GM12878 (cell line): ENCODE results near the gene GAD2. TPM values are rescaled to one million over a fixed set of nuclear protein-coding genes. Genes with fewer than 3 reads are reported as not detected.

Experiments
- ATAC-seq: fragments of 200-7000 bp; cut with Tn5 transposase; 3 replicates; pipeline ENCODE4 v1.9.1; 2020; ENCODE audit warnings: mild to moderate bottlenecking, moderate library complexity
- BruUV-seq: library from RNA; stranded (reverse); fragments of 400-500 nt; replicated peaks from 2 replicates; lab custom pipeline; 2021; lab: Mats Ljungman, UMichigan
- CTCF ChIA-PET: fragments of 300-600 bp; sonication (Branson Sonifier 250); formaldehyde crosslinking; extraction: SDS; loops from one replicate; lab custom pipeline; 2021; ENCODE audit warnings: inconsistent platforms; lab: Yijun Ruan, JAX
- POLR2A ChIA-PET: fragments of 350-600 bp; formaldehyde crosslinking; extraction: SDS; loops from one replicate; lab custom pipeline; 2021; ENCODE audit warnings: inconsistent platforms; lab: Charles Lee
- RAD21 ChIA-PET: fragments of 300-600 bp; sonication (Branson Sonifier 250); formaldehyde crosslinking; loops from one replicate; lab custom pipeline; 2023; ENCODE audit warnings: antibody characterized with exemption; ENCODE audit not compliant: unreplicated experiment; lab: Charles Lee
- SMC1A ChIA-PET: fragments of 300-600 bp; sonication (Branson Sonifier 250); formaldehyde crosslinking; loops from one replicate; lab custom pipeline; 2023; ENCODE audit not compliant: unreplicated experiment, uncharacterized antibody; lab: Charles Lee
- DNase-seq: peaks from one replicate; pipeline ENCODE4 v3.0.0-alpha.2; 2011; ENCODE audit warnings: low read depth, low spot score
- FAIRE-seq: peaks from 3 replicates; lab custom pipeline; 2011; peaks lifted over from hg19 to GRCh38; lab: Jason Lieb, UNC
- H2AFZ ChIP-seq: 2 replicates; pipeline ENCODE4 v1.6.0; 2011; ENCODE audit warnings: low read depth, low read length, control low read depth; ENCODE audit not compliant: control insufficient read depth
- H3K27ac ChIP-seq: 2 replicates; pipeline ENCODE4 v1.5.1; 2011; ENCODE audit warnings: control low read depth; ENCODE audit not compliant: control insufficient read depth, insufficient read depth
- H3K27me3 ChIP-seq, 2 experiments: replicated peaks in 1 of 2; 2 replicates each; pipeline versions ENCODE4 v1.6.0 to v1.6.1; 2011; ENCODE audit warnings: low read length in 1 of 2; ENCODE audit not compliant: control insufficient read depth in 2 of 2, insufficient read depth in 2 of 2
- H3K36me3 ChIP-seq, 2 experiments: 2 replicates each; pipeline ENCODE4 v1.5.1; 2011; ENCODE audit warnings: low read length in 1 of 2; ENCODE audit not compliant: control insufficient read depth in 2 of 2, insufficient read depth in 2 of 2
- H3K4me1 ChIP-seq: 2 replicates; pipeline ENCODE4 v1.6.1; 2011; ENCODE audit warnings: mild to moderate bottlenecking, low read length, moderate library complexity, mixed read lengths; ENCODE audit not compliant: control insufficient read depth, insufficient read depth
- H3K4me2 ChIP-seq: 2 replicates; pipeline ENCODE4 v1.6.0; 2011; ENCODE audit warnings: control low read depth; ENCODE audit not compliant: control insufficient read depth, insufficient read depth
- H3K4me3 ChIP-seq: fragments of 200-600 bp; sonication (generic); 2 replicates; pipeline ENCODE4 v1.5.1; 2016
- H3K79me2 ChIP-seq: 2 replicates; pipeline ENCODE4 v1.6.0; 2011; ENCODE audit warnings: low read length; ENCODE audit not compliant: control insufficient read depth, insufficient read depth
- H3K9ac ChIP-seq: 2 replicates; pipeline ENCODE4 v1.8.0; 2011; ENCODE audit warnings: low read length, control low read depth, mixed read lengths; ENCODE audit not compliant: control insufficient read depth, insufficient read depth
- H3K9me3 ChIP-seq: replicated peaks from 3 replicates; pipeline ENCODE4 v1.5.1; 2011; ENCODE audit warnings: mild to moderate bottlenecking, low read length; ENCODE audit not compliant: control insufficient read depth, insufficient read depth
- H4K20me1 ChIP-seq: 2 replicates; pipeline ENCODE4 v1.6.0; 2011; ENCODE audit not compliant: control insufficient read depth, insufficient read depth
- RAD21 ChIP-seq: IDR thresholded peaks from 2 replicates; pipeline ENCODE4 v1.6.1; 2011; ENCODE audit warnings: mild to moderate bottlenecking, low read depth, low read length, moderate library complexity; ENCODE audit not compliant: insufficient read depth
- SIX5 ChIP-seq: IDR thresholded peaks from 2 replicates; pipeline ENCODE4 v1.6.1; 2011; ENCODE audit warnings: mild to moderate bottlenecking, low read depth, low read length, moderate library complexity; ENCODE audit not compliant: severe bottlenecking
- WGBS: methylation state at CpG from one replicate; pipeline ENCODE4 v1.1.6; 2016; ENCODE audit warnings: low lambda C conversion rate; ENCODE audit not compliant: insufficient replicate concordance, insufficient coverage; ENCODE audit errors: missing lambda C conversion rate; 5-methylcytosine and 5-hydroxymethylcytosine counted together
- in situ Hi-C: fragments of 300-500 bp; cut with MboI; formaldehyde crosslinking; loops from 9 replicates; pipeline ENCODE4 v1.14.3; 2018; ENCODE audit warnings: mixed read lengths
- intact Hi-C: fragments of 100-400 bp; cut with micrococcal nuclease; formaldehyde crosslinking; loops from one replicate; pipeline ENCODE4 v1.14.2; 2022; ENCODE audit not compliant: unreplicated experiment
- polyA plus RNA-seq, 11 experiments: library from polyadenylated mRNA; depleted of rRNA in 4 of 11; unstranded in 6 of 11; stranded (reverse) in 5 of 11; fragments of >200 nt; fragmentation: Nextera tagmentation in 4 of 11; fragmentation: Illumina TruSeq in 1 of 11; extraction: Ambion mirVana in 4 of 11; extraction: Trizol in 1 of 11; gene quantifications; 1 replicate in 1 of 11; 2 replicates in 10 of 11; pipeline versions ENCODE4 v1.2.1 to v1.2.3, GENCODE V29; 2011 to 2016; ENCODE audit warnings: inconsistent platforms in 2 of 11, missing spikeins in 2 of 11, low read depth in 1 of 11
- total RNA-seq, 4 experiments: library from RNA; depleted of rRNA in 3 of 4; stranded (reverse); fragments of >200 nt in 3 of 4; fragmentation: Illumina TruSeq in 1 of 4; extraction: Trizol in 1 of 4; gene quantifications; 2 replicates each; pipeline versions ENCODE4 v1.2.1 to v1.2.3, GENCODE V29; 2013 to 2021
- TF ChIP-seq, protein P1 (sequence below): fragments of 450-650 bp; IDR thresholded peaks from 2 replicates; pipeline ENCODE4 v1.6.1; 2016; ENCODE audit warnings: mild to moderate bottlenecking, moderate library complexity, borderline replicate concordance
- TF ChIP-seq, protein P2 (sequence below), 3 experiments: IDR thresholded peaks in 2 of 3; conservative IDR thresholded peaks in 1 of 3; 2 replicates each; pipeline ENCODE4 v1.5.1; 2011; ENCODE audit warnings: low read depth in 3 of 3, low read length in 3 of 3, mild to moderate bottlenecking in 3 of 3, control low read depth in 2 of 3, moderate library complexity in 2 of 3, inconsistent platforms in 1 of 3, mixed read lengths in 1 of 3; ENCODE audit not compliant: control insufficient read depth in 2 of 3, insufficient read depth in 1 of 3; ENCODE audit errors: extremely low read depth in 1 of 3

The GAD2 gene
- total and polyA plus RNA-seq, 10 of the 15 experiments (the other 5 are each of a cell fraction or from before 2014, with no cell fraction given) = not detected

DNA sequence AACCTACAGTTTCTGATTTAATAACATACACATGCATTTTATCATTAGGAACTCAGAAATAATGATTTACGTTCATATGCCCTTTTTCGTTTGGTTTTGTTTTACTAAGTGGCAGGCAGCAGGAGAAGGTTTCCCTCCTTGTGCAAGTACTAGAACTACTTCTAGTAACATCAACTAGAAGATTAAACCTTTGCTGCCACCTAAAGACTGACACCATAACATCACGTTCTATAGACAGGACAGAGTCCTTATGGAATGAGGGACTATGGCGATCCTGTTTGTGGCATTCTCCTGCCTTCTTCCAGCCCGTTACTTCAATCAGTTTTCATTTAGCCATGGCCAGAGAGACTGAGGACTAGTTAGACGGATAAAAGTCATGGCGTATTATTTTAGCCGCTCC is 53.2 kb downstream of the GAD2 start:
- no peak for FAIRE-seq
- intact Hi-C loops = loop anchor here (1.0 to 10.0 kb wide), 2 partner anchors 394 to 545 kb away; no protein-coding TSS in a partner anchor

More for the DNA sequence above, 53.2 kb downstream of the GAD2 start:
- in situ Hi-C loops = no loop called here
- Histone ChIP-seq H3K4me1 (no peaks in the 10 kb centered on the region), H3K4me3 (no peak overlapping the region), H3K36me3 (no peaks in the 10 kb centered on the region), H3K9ac (no peak overlapping the region), H4K20me1 (no peaks in the 10 kb centered on the region), H3K27me3 (peaks cover 0 to 1% of the 10 kb centered on the region in 2 experiments; a peak in 2 of 4 replicates), H3K79me2 (no peaks in the 10 kb centered on the region), H3K27ac (no peak overlapping the region), H3K9me3 (no peaks in the 10 kb centered on the region), H2AFZ (no peak overlapping the region), H3K4me2 (no peak overlapping the region)
- ChIA-PET RAD21 (no interaction called here), CTCF (interaction anchor here (1.6 to 2.1 kb wide), 2 partner anchors 19 to 394 kb away, joined by 5 to 6 read pairs; no protein-coding TSS in a partner anchor), SMC1A (interaction anchor here (0.7 to 2.9 kb wide), 2 partner anchors 394 to 505 kb away, joined by 3 to 18 read pairs; no protein-coding TSS in a partner anchor), POLR2A (no interaction called here)
- no TSS peak for BruUV-seq
- 27% methylated on average over 8 of the region's 8 CpGs for WGBS
- peak; percentile 53 for TF ChIP-seq RAD21
- TF ChIP-seq, protein P1, sequence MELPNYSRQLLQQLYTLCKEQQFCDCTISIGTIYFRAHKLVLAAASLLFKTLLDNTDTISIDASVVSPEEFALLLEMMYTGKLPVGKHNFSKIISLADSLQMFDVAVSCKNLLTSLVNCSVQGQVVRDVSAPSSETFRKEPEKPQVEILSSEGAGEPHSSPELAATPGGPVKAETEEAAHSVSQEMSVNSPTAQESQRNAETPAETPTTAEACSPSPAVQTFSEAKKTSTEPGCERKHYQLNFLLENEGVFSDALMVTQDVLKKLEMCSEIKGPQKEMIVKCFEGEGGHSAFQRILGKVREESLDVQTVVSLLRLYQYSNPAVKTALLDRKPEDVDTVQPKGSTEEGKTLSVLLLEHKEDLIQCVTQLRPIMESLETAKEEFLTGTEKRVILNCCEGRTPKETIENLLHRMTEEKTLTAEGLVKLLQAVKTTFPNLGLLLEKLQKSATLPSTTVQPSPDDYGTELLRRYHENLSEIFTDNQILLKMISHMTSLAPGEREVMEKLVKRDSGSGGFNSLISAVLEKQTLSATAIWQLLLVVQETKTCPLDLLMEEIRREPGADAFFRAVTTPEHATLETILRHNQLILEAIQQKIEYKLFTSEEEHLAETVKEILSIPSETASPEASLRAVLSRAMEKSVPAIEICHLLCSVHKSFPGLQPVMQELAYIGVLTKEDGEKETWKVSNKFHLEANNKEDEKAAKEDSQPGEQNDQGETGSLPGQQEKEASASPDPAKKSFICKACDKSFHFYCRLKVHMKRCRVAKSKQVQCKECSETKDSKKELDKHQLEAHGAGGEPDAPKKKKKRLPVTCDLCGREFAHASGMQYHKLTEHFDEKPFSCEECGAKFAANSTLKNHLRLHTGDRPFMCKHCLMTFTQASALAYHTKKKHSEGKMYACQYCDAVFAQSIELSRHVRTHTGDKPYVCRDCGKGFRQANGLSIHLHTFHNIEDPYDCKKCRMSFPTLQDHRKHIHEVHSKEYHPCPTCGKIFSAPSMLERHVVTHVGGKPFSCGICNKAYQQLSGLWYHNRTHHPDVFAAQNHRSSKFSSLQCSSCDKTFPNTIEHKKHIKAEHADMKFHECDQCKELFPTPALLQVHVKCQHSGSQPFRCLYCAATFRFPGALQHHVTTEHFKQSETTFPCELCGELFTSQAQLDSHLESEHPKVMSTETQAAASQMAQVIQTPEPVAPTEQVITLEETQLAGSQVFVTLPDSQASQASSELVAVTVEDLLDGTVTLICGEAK = no peak
- TF ChIP-seq, protein P2, sequence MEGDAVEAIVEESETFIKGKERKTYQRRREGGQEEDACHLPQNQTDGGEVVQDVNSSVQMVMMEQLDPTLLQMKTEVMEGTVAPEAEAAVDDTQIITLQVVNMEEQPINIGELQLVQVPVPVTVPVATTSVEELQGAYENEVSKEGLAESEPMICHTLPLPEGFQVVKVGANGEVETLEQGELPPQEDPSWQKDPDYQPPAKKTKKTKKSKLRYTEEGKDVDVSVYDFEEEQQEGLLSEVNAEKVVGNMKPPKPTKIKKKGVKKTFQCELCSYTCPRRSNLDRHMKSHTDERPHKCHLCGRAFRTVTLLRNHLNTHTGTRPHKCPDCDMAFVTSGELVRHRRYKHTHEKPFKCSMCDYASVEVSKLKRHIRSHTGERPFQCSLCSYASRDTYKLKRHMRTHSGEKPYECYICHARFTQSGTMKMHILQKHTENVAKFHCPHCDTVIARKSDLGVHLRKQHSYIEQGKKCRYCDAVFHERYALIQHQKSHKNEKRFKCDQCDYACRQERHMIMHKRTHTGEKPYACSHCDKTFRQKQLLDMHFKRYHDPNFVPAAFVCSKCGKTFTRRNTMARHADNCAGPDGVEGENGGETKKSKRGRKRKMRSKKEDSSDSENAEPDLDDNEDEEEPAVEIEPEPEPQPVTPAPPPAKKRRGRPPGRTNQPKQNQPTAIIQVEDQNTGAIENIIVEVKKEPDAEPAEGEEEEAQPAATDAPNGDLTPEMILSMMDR (IDR thresholded peaks at IDR 0.05 in 2 of 3, conservative IDR thresholded peaks at IDR 0.05 in 1 of 3; ENCODE audit: control insufficient read depth in 2 of 3, extremely low read depth in 1 of 3, insufficient read depth in 1 of 3, low read depth in 3 of 3, low read length in 3 of 3) = peak; percentile 12 to 36 (median 25); a peak in 4 of 6 replicates
- no peak for TF ChIP-seq SIX5
- DNase-seq = no peak
- ATAC-seq = peak; percentile 52; the same call in 2 of the 3 replicates
